Stimulated activated CD8-positive, alpha-beta memory T cell treated with anti-CD3 and anti-CD28 coated beads, Interleukin-15, amount 100 ng/mL, for 24 hours (primary cell): ENCODE data around the gene ARMC5.
"Not testable (repeated sequence)": the region's sequence is repeated elsewhere in the genome, so short reads cannot be mapped to it uniquely, and the experiment has no call there.

Experiments used
- DNase-seq: peaks from one replicate; pipeline ENCODE4 v3.0.0-alpha.2; 2020; ENCODE audit warnings: low read depth

ARMC5 gene

GRCh38 chr16:31458844-31459686 is at the start of gene ARMC5:
Gene ARMC5 (plus strand): TSS chr16:31459501. CDS start chr16:31459525, 24 bp downstream.
- peak; percentile 87 for DNase-seq

- no peak for DNase-seq
Observed at GRCh38 chr16:31410082-31410481, 49.2 kb upstream of the ARMC5 start.

GRCh38 chr16:31411024-31411844 is 48.1 kb upstream of the ARMC5 start:
- no peak for DNase-seq

GRCh38 chr16:31412750-31413149 is 46.6 kb upstream of the ARMC5 start:
- DNase-seq: no peak

- DNase-seq: no peak
Observed at GRCh38 chr16:31413381-31413780, 45.9 kb upstream of the ARMC5 start.

- DNase-seq: no peak
Observed at GRCh38 chr16:31413943-31414342, 45.4 kb upstream of the ARMC5 start.

- no peak for DNase-seq
Observed at GRCh38 chr16:31414706-31415105, 44.6 kb upstream of the ARMC5 start.

- DNase-seq: no peak
Observed at GRCh38 chr16:31416371-31416770, 42.9 kb upstream of the ARMC5 start.

- not testable (repeated sequence) for DNase-seq
Observed at GRCh38 chr16:31417036-31417435, 42.3 kb upstream of the ARMC5 start.

GRCh38 chr16:31417916-31418315 is 41.4 kb upstream of the ARMC5 start:
- no peak for DNase-seq

GRCh38 chr16:31420037-31420436 is 39.3 kb upstream of the ARMC5 start:
- no peak for DNase-seq

- no peak for DNase-seq
Observed at GRCh38 chr16:31421587-31421986, 37.7 kb upstream of the ARMC5 start.

GRCh38 chr16:31423241-31423640 is 36.1 kb upstream of the ARMC5 start:
- DNase-seq: no peak

- no peak for DNase-seq
Observed at GRCh38 chr16:31423801-31424200, 35.5 kb upstream of the ARMC5 start.

GRCh38 chr16:31427441-31428278 is 31.6 kb upstream of the ARMC5 start:
- DNase-seq: peak; percentile 39

- DNase-seq: no peak
Observed at GRCh38 chr16:31428279-31428597, 31.1 kb upstream of the ARMC5 start, which contains the start of gene COX6A2. Gene COX6A2 (minus strand): TSS chr16:31428360. CDS start chr16:31428325, 35 bp downstream.

GRCh38 chr16:31428638-31429247 is 30.6 kb upstream of the ARMC5 start:
- no peak for DNase-seq

GRCh38 chr16:31429314-31429713 is 30.0 kb upstream of the ARMC5 start:
- no peak for DNase-seq

GRCh38 chr16:31429796-31430195 is 29.5 kb upstream of the ARMC5 start:
- DNase-seq: no peak

GRCh38 chr16:31430380-31431052 is 28.8 kb upstream of the ARMC5 start:
- DNase-seq: no peak
